ENCODE results near the gene MACROD2.
"Not testable (repeated sequence)": the region's sequence is repeated elsewhere in the genome, so short reads cannot be mapped to it uniquely, and the experiment has no call there.

MACROD2 gene

GRCh38 chr20:15520930-15521524, 1525.7 kb downstream of the MACROD2 start:
- Histone ChIP-seq H3K27me3 (replicated peaks; ENCODE audit: control insufficient read depth, insufficient read depth, low read length) (no peaks in the 10 kb centered on the region), H3K36me3 (ENCODE audit: control insufficient read depth, insufficient read depth, low read length) (no peaks in the 10 kb centered on the region), H3K4me3 (replicated peaks; ENCODE audit: low read depth, low read length) (no peak overlapping the region)
- TF ChIP-seq CTCF (IDR thresholded peaks at IDR 0.05; ENCODE audit: insufficient read depth, low read length, poor library complexity, severe bottlenecking), result no peak
- no peak for DNase-seq (ENCODE audit: extremely low read depth, insufficient read length)

- H3K4me3 ChIP-seq (replicated peaks; ENCODE audit: low read depth, low read length), result no peak overlapping the region
Observed at GRCh38 chr20:15523400-15523799, 1528.1 kb downstream of the MACROD2 start.

GRCh38 chr20:15528391-15529111, 1533.2 kb downstream of the MACROD2 start:
- H3K27me3 ChIP-seq (replicated peaks; ENCODE audit: control insufficient read depth, insufficient read depth, low read length), result no peaks in the 10 kb centered on the region
- H3K36me3 ChIP-seq (ENCODE audit: control insufficient read depth, insufficient read depth, low read length), result no peaks in the 10 kb centered on the region
- no peak overlapping the region for H3K4me3 ChIP-seq (replicated peaks; ENCODE audit: low read depth, low read length)
- no peak for DNase-seq (ENCODE audit: extremely low read depth, insufficient read length)
- no peak for TF ChIP-seq CTCF (IDR thresholded peaks at IDR 0.05; ENCODE audit: insufficient read depth, low read length, poor library complexity, severe bottlenecking)

More at GRCh38 chr20:15523400-15523799, 1528.1 kb downstream of the MACROD2 start:
- H3K36me3 ChIP-seq (ENCODE audit: control insufficient read depth, insufficient read depth, low read length), result no peaks in the 10 kb centered on the region
- H3K27me3 ChIP-seq (replicated peaks; ENCODE audit: control insufficient read depth, insufficient read depth, low read length), result no peaks in the 10 kb centered on the region
- TF ChIP-seq CTCF (IDR thresholded peaks at IDR 0.05; ENCODE audit: insufficient read depth, low read length, poor library complexity, severe bottlenecking), result no peak
- no peak for DNase-seq (ENCODE audit: extremely low read depth, insufficient read length)

- no peak for DNase-seq (ENCODE audit: extremely low read depth, insufficient read length)
- Histone ChIP-seq H3K4me3 (replicated peaks; ENCODE audit: low read depth, low read length) (no peak overlapping the region), H3K27me3 (replicated peaks; ENCODE audit: control insufficient read depth, insufficient read depth, low read length) (no peaks in the 10 kb centered on the region), H3K36me3 (ENCODE audit: control insufficient read depth, insufficient read depth, low read length) (no peaks in the 10 kb centered on the region)
- no peak for TF ChIP-seq CTCF (IDR thresholded peaks at IDR 0.05; ENCODE audit: insufficient read depth, low read length, poor library complexity, severe bottlenecking)
Observed at GRCh38 chr20:15535863-15536262, 1540.5 kb downstream of the MACROD2 start.

- not testable (repeated sequence) for DNase-seq (ENCODE audit: extremely low read depth, insufficient read length); H3K27me3 ChIP-seq (replicated peaks; ENCODE audit: control insufficient read depth, insufficient read depth, low read length)
Observed at GRCh38 chr20:15537200-15537599, 1541.9 kb downstream of the MACROD2 start.

GRCh38 chr20:15542655-15543054, 1547.3 kb downstream of the MACROD2 start:
- Histone ChIP-seq H3K27me3 (replicated peaks; ENCODE audit: control insufficient read depth, insufficient read depth, low read length) (no peaks in the 10 kb centered on the region), H3K4me3 (replicated peaks; ENCODE audit: low read depth, low read length) (no peak overlapping the region), H3K36me3 (ENCODE audit: control insufficient read depth, insufficient read depth, low read length) (no peaks in the 10 kb centered on the region)
- DNase-seq (ENCODE audit: extremely low read depth, insufficient read length), result no peak
- TF ChIP-seq CTCF (IDR thresholded peaks at IDR 0.05; ENCODE audit: insufficient read depth, low read length, poor library complexity, severe bottlenecking), result no peak

More at GRCh38 chr20:15537200-15537599, 1541.9 kb downstream of the MACROD2 start:
- not testable (repeated sequence) for H3K36me3 ChIP-seq (ENCODE audit: control insufficient read depth, insufficient read depth, low read length); H3K4me3 ChIP-seq (replicated peaks; ENCODE audit: low read depth, low read length)

Data from GM06990 (cell line).